Keratinocyte (primary cell): ENCODE data around the gene AKAP6. TPM values are rescaled to one million over a fixed set of nuclear protein-coding genes. Genes with fewer than 3 reads are reported as not detected.

Experiments
- DNase-seq: peaks from one replicate; pipeline ENCODE4 v3.0.0-alpha.2; 2011; ENCODE audit warnings: low read depth, missing footprints, low spot score
- FAIRE-seq: peaks from 2 replicates; lab custom pipeline; 2011; peaks lifted over from hg19 to GRCh38; lab: Jason Lieb, UNC
- H2AFZ ChIP-seq: 2 replicates; pipeline ENCODE4 v1.6.0; 2012; ENCODE audit warnings: low read length, control low read depth, inconsistent platforms; ENCODE audit not compliant: control insufficient read depth
- H3K27ac ChIP-seq: 2 replicates; pipeline ENCODE4 v1.5.1; 2011; ENCODE audit warnings: low read length; ENCODE audit not compliant: control insufficient read depth, insufficient read depth
- H3K27me3 ChIP-seq: 3 replicates; pipeline ENCODE4 v1.6.0; 2011; ENCODE audit warnings: low read length; ENCODE audit not compliant: control insufficient read depth, insufficient read depth; ENCODE audit errors: extremely low read depth
- H3K36me3 ChIP-seq, 2 experiments: 2 replicates in 1 of 2; 3 replicates in 1 of 2; pipeline ENCODE4 v1.5.1; 2011; ENCODE audit warnings: low read length in 2 of 2, mild to moderate bottlenecking in 1 of 2; ENCODE audit not compliant: control insufficient read depth in 2 of 2, insufficient read depth in 2 of 2; ENCODE audit errors: extremely low read depth in 1 of 2
- H3K4me1 ChIP-seq: 3 replicates; pipeline ENCODE4 v1.5.1; 2011; ENCODE audit warnings: low read length; ENCODE audit not compliant: control insufficient read depth, insufficient read depth; ENCODE audit errors: extremely low read depth
- H3K4me2 ChIP-seq: 3 replicates; pipeline ENCODE4 v1.6.0; 2011; ENCODE audit warnings: low read depth, low read length; ENCODE audit not compliant: control insufficient read depth, insufficient read depth; ENCODE audit errors: extremely low read depth
- H3K4me3 ChIP-seq, 3 experiments: fragments of 200-600 bp in 1 of 3; sonication (generic) in 1 of 3; 2 replicates in 2 of 3; 3 replicates in 1 of 3; pipeline ENCODE4 v1.5.1; 2011 to 2016; ENCODE audit warnings: low read length in 3 of 3, mild to moderate bottlenecking in 3 of 3, control low read depth in 2 of 3, inconsistent platforms in 1 of 3, low read depth in 1 of 3, mixed read lengths in 1 of 3, mixed run types in 1 of 3, moderate library complexity in 1 of 3; ENCODE audit not compliant: control insufficient read depth in 2 of 3, insufficient read depth in 2 of 3; ENCODE audit errors: extremely low read depth in 1 of 3
- H3K79me2 ChIP-seq: 2 replicates; pipeline ENCODE4 v1.6.0; 2012; ENCODE audit warnings: low read length; ENCODE audit not compliant: control insufficient read depth, insufficient read depth
- H3K9ac ChIP-seq: 3 replicates; pipeline ENCODE4 v1.6.0; 2011; ENCODE audit warnings: low read length; ENCODE audit not compliant: control insufficient read depth, insufficient read depth; ENCODE audit errors: extremely low read depth
- H3K9me1 ChIP-seq: 3 replicates; pipeline ENCODE4 v1.6.0; 2011; ENCODE audit warnings: low read length; ENCODE audit not compliant: control insufficient read depth, insufficient read depth; ENCODE audit errors: extremely low read depth
- H3K9me3 ChIP-seq: 2 replicates; pipeline ENCODE4 v1.5.1; 2012; ENCODE audit warnings: low read depth, low read length; ENCODE audit not compliant: control insufficient read depth
- H4K20me1 ChIP-seq: 3 replicates; pipeline ENCODE4 v1.6.0; 2011; ENCODE audit warnings: low read length; ENCODE audit not compliant: control insufficient read depth, insufficient read depth; ENCODE audit errors: extremely low read depth
- EZH2 ChIP-seq: IDR thresholded peaks from one replicate; pipeline ENCODE4 v1.6.1; 2012; ENCODE audit warnings: inconsistent platforms, mild to moderate bottlenecking, low read length, moderate library complexity
- dilution Hi-C: fragments of 300-500 bp; cut with MboI; formaldehyde crosslinking; loops from one replicate; pipeline ENCODE4 v1.7.0; 2020; ENCODE audit warnings: low sequenced_read_pairs; ENCODE audit not compliant: extremely low pct_ligation_motif_present
- polyA plus RNA-seq, 5 experiments: library from polyadenylated mRNA; depleted of rRNA in 3 of 5; stranded (reverse) in 3 of 5; stranded (forward) in 1 of 5; unstranded in 1 of 5; fragments of >200 nt; gene quantifications; 1 replicate in 1 of 5; 2 replicates in 3 of 5; 3 replicates in 1 of 5; pipeline versions ENCODE4 v1.2.1 to v1.2.3, GENCODE V29; 2011 to 2012; ENCODE audit warnings: missing spikeins in 2 of 5, low read depth in 1 of 5, low replicate concordance in 1 of 5
- TF ChIP-seq, protein P1 (sequence below), 3 experiments: IDR thresholded peaks in 1 of 3; conservative IDR thresholded peaks in 1 of 3; optimal IDR thresholded peaks in 1 of 3; 2 replicates in 2 of 3; 3 replicates in 1 of 3; pipeline versions ENCODE3 to v1.5.1; 2011; ENCODE audit warnings: low read length in 3 of 3, mild to moderate bottlenecking in 3 of 3, moderate library complexity in 2 of 3, control low read depth in 1 of 3, inconsistent platforms in 1 of 3; ENCODE audit not compliant: insufficient read depth in 2 of 3; ENCODE audit errors: extremely low read depth in 1 of 3

The AKAP6 gene
- polyA plus RNA-seq, 1 donor (not counting 4 experiments of a cell fraction or from before 2014, with no cell fraction given), result 2.0 TPM

DNA sequence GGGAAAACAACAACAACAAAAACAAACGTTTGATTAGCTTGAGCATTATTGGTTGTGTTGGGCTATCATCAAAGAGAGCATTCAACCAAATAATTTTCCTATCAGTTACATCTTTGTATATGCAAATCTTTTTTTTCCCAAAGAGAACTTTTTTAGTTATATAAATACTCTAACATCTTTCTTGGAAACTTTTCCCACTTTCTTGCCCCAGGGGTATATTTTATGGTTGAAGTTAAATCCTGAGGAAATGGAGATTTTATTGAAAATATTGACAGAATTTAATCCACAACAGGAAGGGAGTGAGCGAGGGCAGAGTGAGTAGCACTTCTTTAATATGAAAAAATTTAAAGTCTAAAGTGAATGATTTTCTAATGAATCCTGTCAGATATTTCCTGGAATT lies 488.7 kb downstream of the AKAP6 start:
- DNase-seq (no peak), FAIRE-seq (no peak)
- H3K27me3 ChIP-seq, result no peaks in the 10 kb centered on the region
- H2AFZ ChIP-seq, result no peak overlapping the region
- H3K36me3 ChIP-seq, result no peaks in the 10 kb centered on the region
- H3K9me1 ChIP-seq, result no peaks in the 10 kb centered on the region
- no peaks in the 10 kb centered on the region for H3K9me3 ChIP-seq
- TF ChIP-seq, protein P1, sequence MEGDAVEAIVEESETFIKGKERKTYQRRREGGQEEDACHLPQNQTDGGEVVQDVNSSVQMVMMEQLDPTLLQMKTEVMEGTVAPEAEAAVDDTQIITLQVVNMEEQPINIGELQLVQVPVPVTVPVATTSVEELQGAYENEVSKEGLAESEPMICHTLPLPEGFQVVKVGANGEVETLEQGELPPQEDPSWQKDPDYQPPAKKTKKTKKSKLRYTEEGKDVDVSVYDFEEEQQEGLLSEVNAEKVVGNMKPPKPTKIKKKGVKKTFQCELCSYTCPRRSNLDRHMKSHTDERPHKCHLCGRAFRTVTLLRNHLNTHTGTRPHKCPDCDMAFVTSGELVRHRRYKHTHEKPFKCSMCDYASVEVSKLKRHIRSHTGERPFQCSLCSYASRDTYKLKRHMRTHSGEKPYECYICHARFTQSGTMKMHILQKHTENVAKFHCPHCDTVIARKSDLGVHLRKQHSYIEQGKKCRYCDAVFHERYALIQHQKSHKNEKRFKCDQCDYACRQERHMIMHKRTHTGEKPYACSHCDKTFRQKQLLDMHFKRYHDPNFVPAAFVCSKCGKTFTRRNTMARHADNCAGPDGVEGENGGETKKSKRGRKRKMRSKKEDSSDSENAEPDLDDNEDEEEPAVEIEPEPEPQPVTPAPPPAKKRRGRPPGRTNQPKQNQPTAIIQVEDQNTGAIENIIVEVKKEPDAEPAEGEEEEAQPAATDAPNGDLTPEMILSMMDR (optimal IDR thresholded peaks at IDR 0.05 in 1 of 3, IDR thresholded peaks at IDR 0.05 in 1 of 3, conservative IDR thresholded peaks at IDR 0.05 in 1 of 3; ENCODE audit: extremely low read depth in 1 of 3, insufficient read depth in 2 of 3, low read length in 3 of 3), result no peak
- no peak for TF ChIP-seq EZH2
- no peaks in the 10 kb centered on the region for H3K4me1 ChIP-seq
- H3K79me2 ChIP-seq, result no peaks in the 10 kb centered on the region
- no peaks in the 10 kb centered on the region for H4K20me1 ChIP-seq
- no peak overlapping the region for H3K4me3 ChIP-seq
- dilution Hi-C loops, result no loop called here
- H3K9ac ChIP-seq, result no peak overlapping the region
- H3K27ac ChIP-seq, result no peak overlapping the region
- no peak overlapping the region for H3K4me2 ChIP-seq

DNA sequence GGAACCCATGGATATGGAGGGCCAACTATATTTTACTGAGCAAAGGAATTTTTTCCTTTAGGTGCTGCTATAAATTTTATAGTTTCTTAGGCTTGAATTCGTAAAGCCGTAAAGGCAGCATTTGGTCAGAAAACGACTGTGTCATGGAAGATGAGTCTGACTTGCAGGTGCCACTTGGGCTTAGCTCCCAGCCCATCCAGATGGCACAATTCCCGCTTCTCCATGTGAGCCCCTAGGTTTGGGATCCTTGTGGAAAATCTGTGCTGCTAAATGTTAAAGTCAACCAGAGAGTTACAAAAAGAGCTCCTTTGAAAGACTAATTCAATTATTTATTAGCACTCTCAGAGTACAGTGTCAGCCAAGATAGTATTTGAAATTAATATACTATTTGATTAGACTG lies 489.5 kb downstream of the AKAP6 start:
- Histone ChIP-seq H3K4me1 (no peaks in the 10 kb centered on the region), H3K79me2 (no peaks in the 10 kb centered on the region), H3K4me2 (no peak overlapping the region), H3K9me1 (no peaks in the 10 kb centered on the region), H2AFZ (no peak overlapping the region), H4K20me1 (no peaks in the 10 kb centered on the region), H3K36me3 (no peaks in the 10 kb centered on the region), H3K4me3 (no peak overlapping the region), H3K27ac (no peak overlapping the region), H3K9ac (no peak overlapping the region), H3K9me3 (no peaks in the 10 kb centered on the region), H3K27me3 (no peaks in the 10 kb centered on the region)
- TF ChIP-seq, protein P1 (optimal IDR thresholded peaks at IDR 0.05 in 1 of 3, IDR thresholded peaks at IDR 0.05 in 1 of 3, conservative IDR thresholded peaks at IDR 0.05 in 1 of 3; ENCODE audit: extremely low read depth in 1 of 3, insufficient read depth in 2 of 3, low read length in 3 of 3), result no peak
- no peak for TF ChIP-seq EZH2
- dilution Hi-C loops, result no loop called here
- no peak for FAIRE-seq
- DNase-seq, result no peak
